Lung (tissue), 12 donors: ENCODE measurements around the gene YBX2. TPM values are rescaled to one million over a fixed set of nuclear protein-coding genes. Genes with fewer than 3 reads are reported as not detected.

Source experiments
- ATAC-seq: fragments of 200-7000 bp; cut with Tn5 transposase; one replicate; pipeline ENCODE4 v1.9.1; 2020; ENCODE audit warnings: moderate number of reproducible peaks; ENCODE audit not compliant: insufficient read depth, low FRiP score
- DNase-seq, 3 donors: peaks; one replicate each; pipeline ENCODE4 v3.0.0-alpha.2; 2013 to 2017
- H3K27ac ChIP-seq, 2 donors: one replicate each; pipeline ENCODE4 v1.5.1; 2013; ENCODE audit warnings: mild to moderate bottlenecking in 2 of 2, moderate library complexity in 2 of 2, control low read depth in 1 of 2, inconsistent platforms in 1 of 2, low read depth in 1 of 2, low read length in 1 of 2
- H3K27me3 ChIP-seq, 3 donors: one replicate each; pipeline ENCODE4 v1.5.1; 2013; ENCODE audit warnings: low read length in 2 of 3; ENCODE audit not compliant: control insufficient read depth in 3 of 3, insufficient read depth in 3 of 3
- H3K36me3 ChIP-seq, 4 donors: one replicate each; pipeline ENCODE4 v1.5.1; 2013; ENCODE audit warnings: low read length in 4 of 4, mild to moderate bottlenecking in 1 of 4, moderate library complexity in 1 of 4; ENCODE audit not compliant: control insufficient read depth in 4 of 4, insufficient read depth in 4 of 4
- H3K4me1 ChIP-seq, 5 donors: one replicate each; pipeline ENCODE4 v1.5.1; 2013; ENCODE audit warnings: low read length in 5 of 5, mild to moderate bottlenecking in 2 of 5, moderate library complexity in 1 of 5; ENCODE audit not compliant: control insufficient read depth in 5 of 5, insufficient read depth in 5 of 5
- H3K4me3 ChIP-seq: one replicate; pipeline ENCODE4 v1.5.1; 2013; ENCODE audit warnings: mild to moderate bottlenecking, control low read depth, moderate library complexity
- H3K9ac ChIP-seq, 2 donors: one replicate each; pipeline ENCODE4 v1.5.1; 2013; ENCODE audit warnings: low read length in 2 of 2, control low read depth in 1 of 2; ENCODE audit not compliant: insufficient read depth in 1 of 2
- H3K9me3 ChIP-seq, 4 donors: one replicate each; pipeline ENCODE4 v1.5.1; 2013; ENCODE audit warnings: low read length in 3 of 4, mild to moderate bottlenecking in 1 of 4, moderate library complexity in 1 of 4; ENCODE audit not compliant: control insufficient read depth in 4 of 4, insufficient read depth in 3 of 4
- WGBS, 2 donors: extraction: QIAGEN DNeasy Blood & Tissue Kit; methylation state at CpG; one replicate each; pipeline ENCODE4 v1.1.7; 2013; 5-methylcytosine and 5-hydroxymethylcytosine counted together
- polyA plus RNA-seq, 2 donors: library from polyadenylated mRNA; stranded (reverse); fragments of 200-250 nt; gene quantifications; one replicate each; pipeline ENCODE4 v1.2.1, GENCODE V29; 2013
- total RNA-seq, 2 donors: library from RNA; depleted of rRNA in 1 of 2; stranded (reverse); fragments of >200 nt in 1 of 2; gene quantifications; one replicate each; pipeline ENCODE4 v1.2.1, GENCODE V29; 2014 to 2021
- TF ChIP-seq, protein P1 (sequence below): IDR thresholded peaks from 2 replicates; pipeline ENCODE4 v1.5.1; 2012; ENCODE audit warnings: mild to moderate bottlenecking; ENCODE audit errors: control extremely low read depth, extremely low read depth
- donor health status: control.
- donor health status: control.
- donor health status: Bipolar disorder and iron deficiency.
- donor health status: healthy.
- donor health status: DM: yes; HTN: yes; CAD: no.

The YBX2 gene
- total and polyA plus RNA-seq, 4 donors, result 0.03 to 0.57 (median 0.40) TPM

DNA sequence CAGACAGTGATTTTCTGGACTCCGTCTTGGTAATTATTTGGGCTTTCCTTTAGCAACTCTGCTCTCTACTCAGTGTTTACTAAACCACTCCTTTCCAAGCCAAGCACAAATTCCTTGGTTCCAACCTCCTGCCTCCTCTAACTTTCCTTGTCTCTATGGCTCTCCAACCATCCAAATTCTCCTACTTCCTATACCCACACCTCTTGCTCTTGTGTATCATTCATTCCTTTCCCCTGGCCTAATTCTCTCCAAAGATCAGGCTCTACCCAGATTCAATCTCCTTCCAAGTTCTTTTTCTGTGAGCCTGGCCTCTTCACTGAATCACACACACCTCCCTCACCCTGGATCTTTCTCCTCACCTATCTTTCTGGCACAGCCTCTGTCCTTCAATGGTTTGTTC lies 33.6 kb upstream of the YBX2 start:
- peaks cover under 1 to 27% (median 9%) of the 10 kb centered on the region in 4 donors for H3K36me3 ChIP-seq
- H3K4me3 ChIP-seq, result no peak overlapping the region
- H3K27me3 ChIP-seq, result no peaks in the 10 kb centered on the region
- 71 to 100% methylated on average over 1 of the region's 1 CpG for WGBS, 2 donors
- TF ChIP-seq, protein P1, sequence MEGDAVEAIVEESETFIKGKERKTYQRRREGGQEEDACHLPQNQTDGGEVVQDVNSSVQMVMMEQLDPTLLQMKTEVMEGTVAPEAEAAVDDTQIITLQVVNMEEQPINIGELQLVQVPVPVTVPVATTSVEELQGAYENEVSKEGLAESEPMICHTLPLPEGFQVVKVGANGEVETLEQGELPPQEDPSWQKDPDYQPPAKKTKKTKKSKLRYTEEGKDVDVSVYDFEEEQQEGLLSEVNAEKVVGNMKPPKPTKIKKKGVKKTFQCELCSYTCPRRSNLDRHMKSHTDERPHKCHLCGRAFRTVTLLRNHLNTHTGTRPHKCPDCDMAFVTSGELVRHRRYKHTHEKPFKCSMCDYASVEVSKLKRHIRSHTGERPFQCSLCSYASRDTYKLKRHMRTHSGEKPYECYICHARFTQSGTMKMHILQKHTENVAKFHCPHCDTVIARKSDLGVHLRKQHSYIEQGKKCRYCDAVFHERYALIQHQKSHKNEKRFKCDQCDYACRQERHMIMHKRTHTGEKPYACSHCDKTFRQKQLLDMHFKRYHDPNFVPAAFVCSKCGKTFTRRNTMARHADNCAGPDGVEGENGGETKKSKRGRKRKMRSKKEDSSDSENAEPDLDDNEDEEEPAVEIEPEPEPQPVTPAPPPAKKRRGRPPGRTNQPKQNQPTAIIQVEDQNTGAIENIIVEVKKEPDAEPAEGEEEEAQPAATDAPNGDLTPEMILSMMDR, result no peak
- DNase-seq (no peak), ATAC-seq (no peak)
- peak overlapping the region in 1 of 2 donors; percentile 7 for H3K9ac ChIP-seq
- H3K9me3 ChIP-seq, result no peaks in the 10 kb centered on the region
- H3K27ac ChIP-seq, result no peak overlapping the region
- H3K4me1 ChIP-seq, result peaks cover 0 to 18% (median 3%) of the 10 kb centered on the region in 5 donors

DNA sequence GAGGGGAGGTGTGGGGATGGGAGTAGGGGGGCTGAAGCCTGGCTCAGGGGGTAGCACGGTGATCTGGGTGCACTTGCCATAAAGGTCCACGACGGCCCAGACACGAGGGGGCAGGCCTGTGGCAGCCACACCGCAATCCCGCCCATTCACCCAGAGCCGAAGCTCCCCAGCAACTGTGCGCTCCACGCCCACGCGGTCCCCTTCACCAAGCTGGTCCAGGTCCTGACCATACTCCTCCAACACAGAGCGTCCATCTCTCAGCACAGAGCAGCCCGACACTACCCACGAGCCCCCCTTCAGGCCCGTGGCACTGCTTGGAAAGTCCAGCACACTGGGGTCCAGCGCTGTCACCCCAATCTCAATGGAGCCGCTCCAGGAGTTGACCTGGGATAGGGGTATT lies 33.1 kb upstream of the YBX2 start:
- Histone ChIP-seq H3K27me3 (no peaks in the 10 kb centered on the region), H3K9ac (no peak overlapping the region), H3K36me3 (peaks cover 5 to 31% (median 14%) of the 10 kb centered on the region in 4 donors), H3K9me3 (no peaks in the 10 kb centered on the region), H3K4me3 (no peak overlapping the region), H3K27ac (no peak overlapping the region), H3K4me1 (peaks cover 0 to 18% (median 3%) of the 10 kb centered on the region in 5 donors)
- ATAC-seq (no peak), DNase-seq (no peak)
- 86 to 95% methylated on average over 17 of the region's 17 CpGs for WGBS, 2 donors
- TF ChIP-seq, protein P1, result no peak

DNA sequence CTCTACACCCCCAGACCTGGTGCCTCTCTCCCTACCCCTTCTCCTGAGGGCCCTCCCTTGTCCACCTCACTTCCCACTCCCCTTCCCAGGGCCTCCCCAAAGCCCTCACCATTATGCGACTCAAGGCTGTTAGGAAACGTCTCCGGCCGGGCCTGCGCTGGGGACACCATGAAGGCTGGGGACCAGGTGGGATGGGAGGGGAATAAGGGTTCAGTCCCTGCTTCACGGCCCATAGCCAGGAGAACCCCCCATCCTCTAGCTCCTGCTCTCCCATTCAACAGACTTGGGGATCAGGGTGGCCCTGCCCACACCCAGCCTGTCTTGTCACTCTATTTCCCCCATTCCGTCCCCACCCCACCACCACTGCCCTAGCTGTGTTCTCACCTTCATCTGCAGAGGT lies 32.6 kb upstream of the YBX2 start:
- DNase-seq, result no peak
- peaks cover 7 to 35% (median 17%) of the 10 kb centered on the region in 4 donors for H3K36me3 ChIP-seq

More for the DNA sequence above, 32.6 kb upstream of the YBX2 start:
- no peak for ATAC-seq
- Histone ChIP-seq H3K9me3 (no peaks in the 10 kb centered on the region), H3K4me3 (no peak overlapping the region), H3K27me3 (no peaks in the 10 kb centered on the region), H3K9ac (no peak overlapping the region), H3K4me1 (peaks cover 0 to 18% (median 3%) of the 10 kb centered on the region in 5 donors), H3K27ac (no peak overlapping the region)
- 90 to 91% methylated on average over 7 of the region's 7 CpGs for WGBS, 2 donors
- TF ChIP-seq, protein P1, result no peak
